ENCODE data around the gene NF2.

NF2 gene

GRCh38 chr22:29722151-29722550 lies 118.7 kb downstream of the NF2 start:
- DNase-seq (ENCODE audit: low read depth): no peak
- TF ChIP-seq CTCF (IDR thresholded peaks at IDR 0.05; ENCODE audit: low read depth, low read length, missing control alignments): no peak
- H3K4me3 ChIP-seq (ENCODE audit: low read depth, low read length): no peak overlapping the region

- no peak for TF ChIP-seq CTCF (IDR thresholded peaks at IDR 0.05; ENCODE audit: low read depth, low read length, missing control alignments)
- H3K4me3 ChIP-seq (ENCODE audit: low read depth, low read length): no peak overlapping the region
- no peak for DNase-seq (ENCODE audit: low read depth)
Observed at GRCh38 chr22:29722587-29722986, 119.2 kb downstream of the NF2 start.

- DNase-seq (ENCODE audit: low read depth): no peak
- H3K4me3 ChIP-seq (ENCODE audit: low read depth, low read length): no peak overlapping the region
- no peak for TF ChIP-seq CTCF (IDR thresholded peaks at IDR 0.05; ENCODE audit: low read depth, low read length, missing control alignments)
Observed at GRCh38 chr22:29723766-29724165, 120.3 kb downstream of the NF2 start.

- DNase-seq (ENCODE audit: low read depth): no peak
- no peak overlapping the region for H3K4me3 ChIP-seq (ENCODE audit: low read depth, low read length)
- TF ChIP-seq CTCF (IDR thresholded peaks at IDR 0.05; ENCODE audit: low read depth, low read length, missing control alignments): no peak
Observed at GRCh38 chr22:29724843-29725242, 121.4 kb downstream of the NF2 start.

GRCh38 chr22:29726106-29726505 lies 122.7 kb downstream of the NF2 start:
- H3K4me3 ChIP-seq (ENCODE audit: low read depth, low read length): no peak overlapping the region
- no peak for TF ChIP-seq CTCF (IDR thresholded peaks at IDR 0.05; ENCODE audit: low read depth, low read length, missing control alignments)
- no peak for DNase-seq (ENCODE audit: low read depth)

GRCh38 chr22:29726512-29727130 lies 123.2 kb downstream of the NF2 start:
- TF ChIP-seq CTCF (IDR thresholded peaks at IDR 0.05; ENCODE audit: low read depth, low read length, missing control alignments): no peak
- H3K4me3 ChIP-seq (ENCODE audit: low read depth, low read length): no peak overlapping the region
- no peak for DNase-seq (ENCODE audit: low read depth)

GRCh38 chr22:29727131-29727523 lies 123.7 kb downstream of the NF2 start:
- peak; percentile 57 for TF ChIP-seq CTCF (IDR thresholded peaks at IDR 0.05; ENCODE audit: low read depth, low read length, missing control alignments)
- no peak for DNase-seq (ENCODE audit: low read depth)
- no peak overlapping the region for H3K4me3 ChIP-seq (ENCODE audit: low read depth, low read length)

All from GM12864 (cell line).